ELR (cell line): ENCODE results near the gene HPGD.
A peak's percentile ranks its signal among the peaks of the same experiment; 100 is the strongest.

Source experiments
- DNase-seq: peaks from one replicate; pipeline ENCODE4 v3.0.0-alpha.2; 2015; ENCODE audit warnings: low read depth

Gene HPGD

GRCh38 chr4:174474457-174475075 is 47.7 kb downstream of the HPGD start:
- DNase-seq: no peak

- DNase-seq: peak; percentile 19
Observed at GRCh38 chr4:174467107-174467506, 55.2 kb downstream of the HPGD start.

DNA sequence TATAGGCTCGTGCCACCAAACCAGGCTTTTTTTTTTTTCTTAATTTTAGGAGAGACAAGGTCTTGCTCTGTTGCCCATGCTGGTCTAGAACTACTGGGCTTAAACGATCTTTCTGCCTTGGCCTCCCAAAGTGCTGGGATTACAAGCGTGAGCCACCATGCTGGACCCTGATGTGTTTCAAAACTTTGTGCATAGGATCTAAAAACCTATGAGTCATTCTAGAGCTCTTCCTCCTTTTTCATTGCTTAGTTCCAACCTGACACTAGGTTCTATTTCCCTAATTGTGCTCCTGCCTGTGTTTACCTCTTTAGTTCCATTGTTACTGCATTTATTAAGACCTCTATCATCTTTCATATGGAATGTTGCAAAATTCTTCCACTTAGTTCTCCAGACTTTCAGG is 57.3 kb downstream of the HPGD start:
- no peak for DNase-seq

- DNase-seq: no peak
Observed at GRCh38 chr4:174461466-174462106, 60.7 kb downstream of the HPGD start.

DNA sequence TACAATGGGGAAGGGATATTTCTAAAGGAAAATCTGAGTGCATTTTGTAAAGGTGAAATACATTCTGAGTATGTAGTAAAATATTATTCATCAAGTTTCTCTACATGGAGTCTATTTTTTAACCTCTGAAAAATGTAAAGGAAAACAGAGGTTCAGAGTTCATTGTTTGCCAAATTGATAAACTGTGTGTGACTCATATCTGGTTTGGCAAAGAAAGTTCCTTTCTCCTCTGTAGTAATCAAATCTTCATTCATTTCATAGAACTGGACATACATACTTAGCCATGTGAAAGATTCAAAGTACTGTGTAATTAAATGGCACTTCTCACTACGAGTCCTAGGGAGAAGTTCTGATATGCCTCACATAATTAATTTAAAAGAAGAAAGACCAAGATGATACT is 61.6 kb downstream of the HPGD start:
- no peak for DNase-seq

GRCh38 chr4:174457468-174457867 is 64.8 kb downstream of the HPGD start:
- DNase-seq: no peak

DNA sequence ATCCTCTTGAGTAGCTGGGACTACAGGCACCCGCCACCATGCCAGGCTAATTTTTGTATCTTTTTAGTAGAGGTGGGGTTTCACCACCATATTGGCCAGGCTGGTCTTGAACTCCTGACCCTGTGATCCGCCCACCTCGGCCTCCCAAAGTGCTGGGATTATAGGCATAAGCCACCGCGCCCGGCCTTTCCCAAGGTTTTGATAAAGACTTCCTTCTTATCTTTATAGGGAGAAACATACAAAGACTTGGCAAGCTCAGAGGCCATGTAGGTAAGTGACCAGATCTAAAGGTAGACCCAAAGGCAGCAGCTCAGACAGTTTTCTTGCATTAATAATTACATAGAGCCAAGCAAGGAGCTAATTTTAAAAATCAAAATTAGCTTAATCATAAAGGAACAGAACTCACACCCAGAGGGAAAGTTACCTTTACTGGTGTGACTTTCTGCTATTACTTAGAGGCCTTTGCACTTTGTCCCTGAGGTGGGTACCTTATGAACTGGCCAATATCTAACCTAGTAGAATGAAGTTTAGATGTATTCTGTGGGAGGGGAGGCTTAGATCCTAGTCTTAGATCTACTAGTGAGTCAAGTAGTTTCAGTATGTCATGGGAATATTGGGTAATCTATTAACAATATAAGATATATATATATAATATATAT is 67.3 kb downstream of the HPGD start:
- DNase-seq: no peak

DNA sequence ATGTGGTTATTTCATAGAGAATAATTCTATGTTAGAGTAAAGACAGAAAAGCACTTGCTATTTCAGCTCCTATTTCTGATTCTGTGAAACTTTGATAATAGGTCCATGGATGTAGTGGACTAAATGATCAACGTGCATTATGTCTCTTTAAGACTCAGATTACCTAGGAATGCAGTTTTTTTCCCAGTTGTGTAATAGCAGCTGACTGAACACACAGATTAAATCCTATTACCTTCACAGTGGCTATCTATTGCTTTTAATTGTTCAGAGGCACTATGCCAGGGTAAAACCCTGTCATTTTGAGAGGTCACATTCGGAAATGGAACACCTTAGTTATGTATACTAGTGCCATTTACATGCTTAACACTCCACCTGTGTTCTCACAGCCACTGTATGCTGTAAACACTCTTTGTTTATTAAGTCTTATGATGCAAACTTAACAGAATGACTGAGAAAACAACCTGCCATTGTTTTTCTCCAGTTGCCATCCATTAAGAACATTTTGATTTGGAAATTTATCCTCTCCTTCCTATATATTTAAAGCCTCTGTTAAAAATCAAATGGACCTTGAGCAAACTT is 70.5 kb downstream of the HPGD start:
- no peak for DNase-seq

GRCh38 chr4:174450786-174451125 is 71.5 kb downstream of the HPGD start:
- DNase-seq: no peak

GRCh38 chr4:174449944-174450785 is 72.1 kb downstream of the HPGD start:
- DNase-seq: no peak

GRCh38 chr4:174449152-174449551 is 73.1 kb downstream of the HPGD start:
- no peak for DNase-seq

- no peak for DNase-seq
Observed at GRCh38 chr4:174444390-174444789, 77.9 kb downstream of the HPGD start.
